CD4-positive, alpha-beta memory T cell (primary cell): Measurements from ENCODE around the gene TNFRSF14. TPM values are rescaled to one million over a fixed set of nuclear protein-coding genes. Genes with fewer than 3 reads are reported as not detected.
A peak's percentile ranks its signal among the peaks of the same experiment; 100 is the strongest.

Experiments
- CTCF ChIA-PET: fragments of 350-600 bp; sonication (Branson Sonifier 250); formaldehyde crosslinking; loops from one replicate; lab custom pipeline; 2021; ENCODE audit warnings: inconsistent platforms; ENCODE audit not compliant: partially characterized antibody; lab: Charles Lee
- POLR2A ChIA-PET: fragments of 350-600 bp; sonication (Branson Sonifier 250); formaldehyde crosslinking; loops from one replicate; lab custom pipeline; 2021; ENCODE audit not compliant: partially characterized antibody; lab: Charles Lee
- DNase-seq, 5 donors: peaks; one replicate each; pipeline versions ENCODE4 v3.0.0 to v3.0.0-alpha.2; 2020 to 2022; ENCODE audit warnings: mixed read lengths in 1 of 5
- H3K27ac ChIP-seq: one replicate; pipeline ENCODE4 v1.7.0; 2013; ENCODE audit warnings: low read depth, low read length
- H3K27me3 ChIP-seq: 2 replicates; pipeline ENCODE4 v1.7.0; 2013; ENCODE audit warnings: mild to moderate bottlenecking, low read length, moderate library complexity; ENCODE audit not compliant: insufficient read depth
- H3K36me3 ChIP-seq: 2 replicates; pipeline ENCODE4 v1.7.0; 2013; ENCODE audit warnings: mild to moderate bottlenecking, low read length, moderate library complexity; ENCODE audit not compliant: insufficient read depth
- H3K4me1 ChIP-seq: 2 replicates; pipeline ENCODE4 v1.7.0; 2013; ENCODE audit warnings: mild to moderate bottlenecking, low read length, moderate library complexity; ENCODE audit not compliant: insufficient read depth
- H3K4me3 ChIP-seq, 2 donors: one replicate each; pipeline ENCODE4 v1.7.0; 2013; ENCODE audit warnings: low read length in 2 of 2, mild to moderate bottlenecking in 1 of 2
- H3K9me3 ChIP-seq, 2 donors: one replicate each; pipeline ENCODE4 v1.7.0; 2013; ENCODE audit warnings: low read length in 2 of 2, control low read depth in 1 of 2; ENCODE audit not compliant: control insufficient read depth in 1 of 2
- H3K27ac Mint-ChIP-seq, 7 donors: one replicate each; pipeline ENCODE4 v1.8.0; 2020 to 2021; ENCODE audit warnings: mixed read lengths in 7 of 7, mild to moderate bottlenecking in 6 of 7, inconsistent platforms in 3 of 7, moderate library complexity in 3 of 7
- H3K27me3 Mint-ChIP-seq, 2 donors: one replicate each; pipeline ENCODE4 v1.8.0; 2020 to 2021; ENCODE audit warnings: mixed read lengths in 2 of 2
- H3K36me3 Mint-ChIP-seq, 2 donors: one replicate each; pipeline ENCODE4 v1.8.0; 2020 to 2021; ENCODE audit warnings: mixed read lengths in 2 of 2, inconsistent platforms in 1 of 2, mild to moderate bottlenecking in 1 of 2
- H3K4me1 Mint-ChIP-seq, 4 donors: one replicate each; pipeline ENCODE4 v1.8.0; 2020 to 2021; ENCODE audit warnings: mixed read lengths in 4 of 4, mild to moderate bottlenecking in 1 of 4
- H3K4me3 Mint-ChIP-seq, 8 donors: one replicate each; pipeline ENCODE4 v1.8.0; 2020 to 2021; ENCODE audit warnings: mixed read lengths in 8 of 8, mild to moderate bottlenecking in 7 of 8, moderate library complexity in 6 of 8, inconsistent platforms in 3 of 8
- H3K9me3 Mint-ChIP-seq, 8 donors: one replicate each; pipeline ENCODE4 v1.8.0; 2020 to 2021; ENCODE audit warnings: mixed read lengths in 8 of 8, mild to moderate bottlenecking in 5 of 8, inconsistent platforms in 3 of 8, moderate library complexity in 1 of 8
- intact Hi-C: fragments of 100-400 bp; cut with micrococcal nuclease; formaldehyde crosslinking; loops from one replicate; pipeline ENCODE4 v1.15.1; 2023
- polyA plus RNA-seq, 2 donors: library from polyadenylated mRNA; unstranded; fragments of 300-500 nt; fragmentation: Illumina TruSeq; gene quantifications; one replicate each; pipeline ENCODE4 v1.2.3, GENCODE V29; 2021
- total RNA-seq, 2 experiments: library from RNA; stranded (reverse); gene quantifications; one replicate each; pipeline ENCODE4 v1.2.3, GENCODE V29; 2021

The TNFRSF14 gene
- total and polyA plus RNA-seq, 4 experiments from 2014 or later: 59.6 to 173 (median 118) TPM

- peaks cover 33% of the 10 kb centered on the region for H3K36me3 ChIP-seq
- peaks cover 7 to 37% (median 25%) of the 10 kb centered on the region in 4 donors for H3K4me1 Mint-ChIP-seq
- no peaks in the 10 kb centered on the region for H3K27me3 Mint-ChIP-seq
These were observed 3.5 kb downstream of the TNFRSF14 start for GRCh38 chr1:2559509-2560298.

DNA sequence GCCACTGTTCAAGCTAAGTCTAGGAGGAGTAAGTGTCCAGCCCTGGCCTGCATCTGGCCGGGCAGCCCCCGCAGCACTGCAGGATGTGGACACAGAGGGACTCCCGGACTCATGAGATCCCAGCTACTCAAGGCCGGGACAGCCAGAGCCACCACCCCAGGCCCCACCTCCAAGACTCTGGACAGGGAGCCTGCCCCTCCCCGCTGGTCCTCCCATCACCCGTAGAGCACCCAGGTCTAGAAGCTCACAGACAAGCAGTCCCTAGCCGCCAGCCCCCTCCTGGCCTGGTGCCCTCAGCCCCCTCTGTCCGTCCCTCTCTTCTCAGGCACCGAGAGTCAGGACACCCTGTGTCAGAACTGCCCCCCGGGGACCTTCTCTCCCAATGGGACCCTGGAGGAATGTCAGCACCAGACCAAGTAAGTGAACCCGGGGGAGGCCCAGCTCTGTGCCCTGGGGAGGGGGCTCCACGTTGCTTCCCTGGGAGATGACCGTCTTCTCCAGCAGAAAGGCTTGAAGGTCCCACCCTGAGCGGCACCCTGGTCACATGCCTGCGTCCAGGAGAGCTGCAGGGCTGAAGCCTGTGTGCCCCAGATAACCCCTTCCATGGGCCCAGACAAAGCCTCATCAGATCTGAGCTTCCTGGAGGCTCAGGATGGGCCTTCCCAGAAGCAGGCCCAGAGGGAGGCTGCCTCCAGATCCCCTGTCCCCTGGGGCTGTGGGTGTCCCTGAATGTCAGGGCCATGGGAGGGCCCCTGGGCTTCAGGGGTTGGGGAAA is 4.3 kb downstream of the TNFRSF14 start:
- POLR2A ChIA-PET: interaction anchor here (0.9 to 11.5 kb wide), 9 partner anchors 12 to 332 kb away, joined by 3 to 145 read pairs (median 8); partner anchors contain the start of gene PANK4
- no peak for DNase-seq
- Mint-ChIP-seq H3K27ac (peak overlapping the region in 1 of 7 donors; percentile 62), H3K4me1 (peaks cover 4 to 32% (median 20%) of the 10 kb centered on the region in 4 donors), H3K36me3 (peaks cover 4 to 40% of the 10 kb centered on the region in 2 donors), H3K9me3 (no peaks in the 10 kb centered on the region), H3K27me3 (no peaks in the 10 kb centered on the region), H3K4me3 (no peak overlapping the region)
- Histone ChIP-seq H3K27me3 (no peaks in the 10 kb centered on the region), H3K27ac (no peak overlapping the region), H3K4me3 (no peak overlapping the region), H3K9me3 (no peaks in the 10 kb centered on the region), H3K4me1 (peaks cover 29% of the 10 kb centered on the region), H3K36me3 (peaks cover 33% of the 10 kb centered on the region)
- CTCF ChIA-PET: interaction anchor here (1.1 to 3.1 kb wide), 8 partner anchors 11 to 145 kb away, joined by 4 to 24 read pairs (median 5); partner anchors contain the start of gene PRXL2B
- intact Hi-C loops: no loop called here

More at GRCh38 chr1:2559509-2560298, 3.5 kb downstream of the TNFRSF14 start:
- H3K27ac ChIP-seq: no peak overlapping the region
- H3K9me3 ChIP-seq: no peaks in the 10 kb centered on the region
- DNase-seq: no peak
- peak overlapping the region in 2 of 7 donors; percentile 41 to 62 for H3K27ac Mint-ChIP-seq
- ChIA-PET CTCF (interaction anchor here (1.2 to 3.1 kb wide), 2 partner anchors 25 to 365 kb away, joined by 3 to 24 read pairs; partner anchors contain the start of genes FAAP20 and PRXL2B), POLR2A (interaction anchor here (3.7 to 11.5 kb wide), 5 partner anchors 11 to 25 kb away, joined by 13 to 180 read pairs (median 108); partner anchors contain the start of gene PRXL2B)
- H3K4me3 Mint-ChIP-seq: no peak overlapping the region
- H3K4me3 ChIP-seq: no peak overlapping the region
- peaks cover 37% of the 10 kb centered on the region for H3K4me1 ChIP-seq
- no peaks in the 10 kb centered on the region for H3K9me3 Mint-ChIP-seq
- intact Hi-C loops: no loop called here
- no peaks in the 10 kb centered on the region for H3K27me3 ChIP-seq
- peaks cover 4 to 40% of the 10 kb centered on the region in 2 donors for H3K36me3 Mint-ChIP-seq

GRCh38 chr1:2561446-2561845 is 5.3 kb downstream of the TNFRSF14 start:
- no peaks in the 10 kb centered on the region for H3K27me3 ChIP-seq
- Mint-ChIP-seq H3K36me3 (peaks cover 4 to 32% of the 10 kb centered on the region in 2 donors), H3K4me1 (peaks cover under 1 to 25% (median 13%) of the 10 kb centered on the region in 4 donors), H3K4me3 (peak overlapping the region in 4 of 8 donors; percentile 26 to 57 (median 46)), H3K9me3 (no peaks in the 10 kb centered on the region), H3K27ac (peak overlapping the region; percentile 26 to 92 (median 58)), H3K27me3 (no peaks in the 10 kb centered on the region)
- peaks cover 24% of the 10 kb centered on the region for H3K4me1 ChIP-seq
- H3K36me3 ChIP-seq: peaks cover 33% of the 10 kb centered on the region
- intact Hi-C loops: no loop called here
- DNase-seq: no peak
- H3K4me3 ChIP-seq: no peak overlapping the region
- CTCF ChIA-PET: interaction anchor here (1.0 to 3.1 kb wide), 11 partner anchors 10 to 146 kb away, joined by 3 to 24 read pairs (median 5); partner anchors contain the start of gene PRXL2B
- POLR2A ChIA-PET: interaction anchor here (0.9 to 11.5 kb wide), 11 partner anchors 11 to 333 kb away, joined by 3 to 145 read pairs (median 8); partner anchors contain the start of gene PANK4
- H3K9me3 ChIP-seq: no peaks in the 10 kb centered on the region
- no peak overlapping the region for H3K27ac ChIP-seq

GRCh38 chr1:2561898-2562895 is 6.0 kb downstream of the TNFRSF14 start:
- peak overlapping the region; percentile 15 for H3K27ac ChIP-seq
- no peak overlapping the region for H3K4me3 ChIP-seq
- no peaks in the 10 kb centered on the region for H3K27me3 Mint-ChIP-seq
- H3K4me1 Mint-ChIP-seq: peaks cover 0 to 23% (median 10%) of the 10 kb centered on the region in 4 donors
- POLR2A ChIA-PET: interaction anchor here (0.9 to 11.5 kb wide), 9 partner anchors 10 to 149 kb away, joined by 3 to 145 read pairs (median 8); partner anchors contain the start of gene PANK4
- peaks cover 21% of the 10 kb centered on the region for H3K4me1 ChIP-seq
- no peaks in the 10 kb centered on the region for H3K9me3 Mint-ChIP-seq
- no peaks in the 10 kb centered on the region for H3K9me3 ChIP-seq
- H3K27ac Mint-ChIP-seq: peak overlapping the region in 2 of 7 donors; percentile 35 to 40
- H3K36me3 Mint-ChIP-seq: peaks cover 4 to 28% of the 10 kb centered on the region in 2 donors
- no peak overlapping the region for H3K4me3 Mint-ChIP-seq
- CTCF ChIA-PET: interaction anchor here (1.0 to 3.1 kb wide), 11 partner anchors 9 to 147 kb away, joined by 3 to 24 read pairs (median 5); partner anchors contain the start of gene PRXL2B
- H3K27me3 ChIP-seq: no peaks in the 10 kb centered on the region
- H3K36me3 ChIP-seq: peaks cover 33% of the 10 kb centered on the region
- intact Hi-C loops: no loop called here
- DNase-seq: no peak

GRCh38 chr1:2563205-2563604 is 7.0 kb downstream of the TNFRSF14 start:
- no peaks in the 10 kb centered on the region for H3K27me3 Mint-ChIP-seq
- peaks cover 4 to 28% of the 10 kb centered on the region in 2 donors for H3K36me3 Mint-ChIP-seq
- Histone ChIP-seq H3K27me3 (no peaks in the 10 kb centered on the region), H3K36me3 (peaks cover 29% of the 10 kb centered on the region), H3K9me3 (no peaks in the 10 kb centered on the region), H3K4me3 (no peak overlapping the region), H3K4me1 (peaks cover 11% of the 10 kb centered on the region), H3K27ac (no peak overlapping the region)
- intact Hi-C loops: no loop called here
- peaks cover 0 to 14% (median 7%) of the 10 kb centered on the region in 4 donors for H3K4me1 Mint-ChIP-seq
- CTCF ChIA-PET: interaction anchor here (2.5 kb wide), 1 partner anchor 14 kb away, joined by 16 read pairs; no protein-coding TSS in a partner anchor
- DNase-seq: no peak
- no peak overlapping the region for H3K27ac Mint-ChIP-seq
- H3K9me3 Mint-ChIP-seq: no peaks in the 10 kb centered on the region
- no peak overlapping the region for H3K4me3 Mint-ChIP-seq
- POLR2A ChIA-PET: interaction anchor here (2.2 to 11.5 kb wide), 4 partner anchors 14 to 21 kb away, joined by 13 to 145 read pairs (median 36); no protein-coding TSS in a partner anchor
